Suprapubic skin (tissue), 4 donors: ENCODE data around the gene ZNF497. TPM values are rescaled to one million over a fixed set of nuclear protein-coding genes. Genes with fewer than 3 reads are reported as not detected.
"Not testable (repeated sequence)": the region's sequence is repeated elsewhere in the genome, so short reads cannot be mapped to it uniquely, and the experiment has no call there.

Experiments used
- DNase-seq, 2 donors: peaks; one replicate each; pipeline ENCODE4 v3.0.0-alpha.2; 2019; ENCODE audit warnings: low spot score in 2 of 2
- H3K27ac ChIP-seq: fragments of 200-600 bp; sonication (generic); one replicate; pipeline ENCODE4 v1.5.1; 2019
- H3K27me3 ChIP-seq: fragments of 200-600 bp; sonication (generic); one replicate; pipeline ENCODE4 v1.5.1; 2019
- H3K36me3 ChIP-seq: fragments of 200-600 bp; sonication (generic); one replicate; pipeline ENCODE4 v1.5.1; 2019
- H3K4me1 ChIP-seq: fragments of 200-600 bp; sonication (generic); one replicate; pipeline ENCODE4 v1.5.1; 2019
- H3K4me3 ChIP-seq: fragments of 200-600 bp; sonication (generic); one replicate; pipeline ENCODE4 v1.5.1; 2019; ENCODE audit warnings: mild to moderate bottlenecking
- H3K9me3 ChIP-seq: fragments of 200-600 bp; sonication (generic); one replicate; pipeline ENCODE4 v1.5.1; 2019
- CTCF ChIP-seq, 2 donors: fragments of 200-600 bp in 1 of 2; fragments of 450-650 bp in 1 of 2; sonication (generic) in 1 of 2; IDR thresholded peaks; one replicate each; pipeline ENCODE4 v1.5.1; 2016 to 2019; ENCODE audit warnings: antibody characterized with exemption in 2 of 2, mild to moderate bottlenecking in 1 of 2, moderate library complexity in 1 of 2
- EP300 ChIP-seq: sonication (generic); formaldehyde crosslinking; IDR thresholded peaks from one replicate; pipeline ENCODE4 v1.6.1; 2017; ENCODE audit warnings: antibody characterized with exemption
- POLR2A ChIP-seq, 2 donors: fragments of 450-650 bp; IDR thresholded peaks; one replicate each; pipeline ENCODE4 v1.6.1; 2017; ENCODE audit warnings: antibody characterized with exemption in 2 of 2, mild to moderate bottlenecking in 2 of 2, moderate library complexity in 2 of 2
- POLR2AphosphoS5 ChIP-seq, 3 donors: sonication (generic); formaldehyde crosslinking; IDR thresholded peaks; one replicate each; pipeline ENCODE4 v1.6.1; 2017; ENCODE audit warnings: antibody characterized with exemption in 3 of 3
- WGBS: methylation state at CpG from one replicate; pipeline ENCODE4 v1.1.5; 2018; 5-methylcytosine and 5-hydroxymethylcytosine counted together
- total RNA-seq, 4 donors: library from RNA; depleted of rRNA; stranded (reverse); fragments of >200 nt; gene quantifications; one replicate each; pipeline ENCODE4 v1.1.0, GENCODE V29; 2016

Gene ZNF497
- total RNA-seq, 4 donors from 2014 or later: 2.4 to 4.8 (median 3.4) TPM

- TF ChIP-seq EP300 (no peak), CTCF (IDR thresholded peaks at IDR 0.05) (no peak), POLR2AphosphoS5 (IDR thresholded peaks at IDR 0.05) (peak; percentile 23 to 85 (median 79)), POLR2A (IDR thresholded peaks at IDR 0.05) (peak; percentile 70 to 79)
- 0% methylated on average over 46 of the region's 83 CpGs for WGBS
- H3K27me3 ChIP-seq: no peaks in the 10 kb centered on the region
- H3K4me1 ChIP-seq: peaks cover 33% of the 10 kb centered on the region
- peak within 1 kb of the TSS; percentile 88 for H3K4me3 ChIP-seq
- DNase-seq: peak; percentile 99
- H3K27ac ChIP-seq: peak within 1 kb of the TSS; percentile 95
- no peaks in the 10 kb centered on the region for H3K9me3 ChIP-seq
- H3K36me3 ChIP-seq: no peaks in the 10 kb centered on the region
These were observed 18.3 kb upstream of the ZNF497 start, which contains the start of gene ZNF837 for GRCh38 chr19:58380662-58381459. Gene ZNF837 (minus strand): TSS chr19:58381030. CDS start chr19:58369332, 11,698 bp downstream.

- 4% methylated on average over 24 of the region's 24 CpGs for WGBS
- Histone ChIP-seq H3K27me3 (no peaks in the 10 kb centered on the region), H3K27ac (peak overlapping the region; percentile 95), H3K9me3 (no peaks in the 10 kb centered on the region), H3K4me3 (peak overlapping the region; percentile 88), H3K4me1 (peaks cover 26% of the 10 kb centered on the region), H3K36me3 (no peaks in the 10 kb centered on the region)
- DNase-seq: no peak
- TF ChIP-seq POLR2A (IDR thresholded peaks at IDR 0.05) (no peak), EP300 (no peak), CTCF (IDR thresholded peaks at IDR 0.05) (no peak), POLR2AphosphoS5 (IDR thresholded peaks at IDR 0.05) (no peak)
These were observed 17.6 kb upstream of the ZNF497 start for GRCh38 chr19:58380037-58380661.

- TF ChIP-seq EP300 (no peak), CTCF (IDR thresholded peaks at IDR 0.05) (no peak), POLR2AphosphoS5 (IDR thresholded peaks at IDR 0.05) (no peak), POLR2A (IDR thresholded peaks at IDR 0.05) (no peak)
- Histone ChIP-seq H3K27me3 (no peaks in the 10 kb centered on the region), H3K27ac (no peak overlapping the region), H3K9me3 (no peaks in the 10 kb centered on the region), H3K4me3 (no peak overlapping the region), H3K36me3 (no peaks in the 10 kb centered on the region), H3K4me1 (peaks cover 24% of the 10 kb centered on the region)
- WGBS: 89% methylated on average over 3 of the region's 6 CpGs
- DNase-seq: no peak
These were observed 16.7 kb upstream of the ZNF497 start for GRCh38 chr19:58379246-58379645.

- not testable (repeated sequence) for H3K27me3 ChIP-seq, H3K4me3 ChIP-seq, H3K9me3 ChIP-seq
These were observed 14.2 kb upstream of the ZNF497 start for GRCh38 chr19:58376724-58377123.

GRCh38 chr19:58374200-58374599, 11.6 kb upstream of the ZNF497 start:
- TF ChIP-seq EP300 (no peak), CTCF (IDR thresholded peaks at IDR 0.05) (no peak), POLR2AphosphoS5 (IDR thresholded peaks at IDR 0.05) (no peak), POLR2A (IDR thresholded peaks at IDR 0.05) (no peak)
- H3K9me3 ChIP-seq: no peaks in the 10 kb centered on the region
- no peak overlapping the region for H3K27ac ChIP-seq
- H3K27me3 ChIP-seq: no peaks in the 10 kb centered on the region
- H3K4me1 ChIP-seq: no peaks in the 10 kb centered on the region
- peaks cover under 1% of the 10 kb centered on the region for H3K36me3 ChIP-seq
- no peak for DNase-seq
- WGBS: 81% methylated on average over 4 of the region's 4 CpGs
- no peak overlapping the region for H3K4me3 ChIP-seq

More at GRCh38 chr19:58376724-58377123, 14.2 kb upstream of the ZNF497 start:
- not testable (repeated sequence) for H3K27ac ChIP-seq, DNase-seq, H3K36me3 ChIP-seq
- WGBS: 86% methylated on average over 7 of the region's 7 CpGs
- H3K4me1 ChIP-seq: peaks cover 16% of the 10 kb centered on the region
